HepG2 (cell line): ENCODE measurements around the gene ACP2. TPM values are rescaled to one million over a fixed set of nuclear protein-coding genes. Genes with fewer than 3 reads are reported as not detected.
A peak's percentile ranks its signal among the peaks of the same experiment; 100 is the strongest.

Source experiments
- ATF3 ChIP-seq: sonication (generic); formaldehyde crosslinking; IDR thresholded peaks from 2 replicates; pipeline ENCODE4 v1.4.0; 2020; ENCODE audit warnings: missing genetic modification reagents
- CHD2 ChIP-seq: IDR thresholded peaks from 2 replicates; pipeline ENCODE4 v1.6.1; 2011; ENCODE audit warnings: low read depth, low read length, improper control_type of control experiment
- DPF2 ChIP-seq: sonication (generic); formaldehyde crosslinking; IDR thresholded peaks from 2 replicates; pipeline ENCODE4 v1.4.0; 2020; ENCODE audit warnings: mild to moderate bottlenecking, low read depth, missing genetic modification reagents, borderline replicate concordance
- FOXK2 ChIP-seq: fragments of 450-650 bp; IDR thresholded peaks from 2 replicates; pipeline ENCODE4 v1.6.1; 2016
- FOXP1 ChIP-seq, 2 experiments: fragments of 450-650 bp in 1 of 2; IDR thresholded peaks; 2 replicates each; pipeline ENCODE4 v1.6.1; 2017 to 2018; ENCODE audit warnings: antibody characterized with exemption in 1 of 2
- GRHL1 ChIP-seq: sonication (generic); formaldehyde crosslinking; conservative IDR thresholded peaks from 2 replicates; pipeline ENCODE4 v1.8.0; 2022; ENCODE audit warnings: missing genetic modification reagents
- HMGXB4 ChIP-seq, 2 experiments: sonication (generic) in 1 of 2; formaldehyde crosslinking in 1 of 2; IDR thresholded peaks; 2 replicates each; pipeline versions ENCODE4 v1.4.0 to v1.6.1; 2018 to 2020; ENCODE audit warnings: missing genetic modification reagents in 2 of 2, borderline replicate concordance in 1 of 2, low read depth in 1 of 2, mild to moderate bottlenecking in 1 of 2, missing biosample characterization in 1 of 2
- KLF13 ChIP-seq: sonication (generic); formaldehyde crosslinking; IDR thresholded peaks from 2 replicates; pipeline ENCODE4 v1.4.0; 2020; ENCODE audit warnings: mild to moderate bottlenecking, missing genetic modification reagents
- MEIS2 ChIP-seq: sonication (generic); formaldehyde crosslinking; IDR thresholded peaks from 2 replicates; pipeline ENCODE4 v1.9.0; 2021; ENCODE audit warnings: mild to moderate bottlenecking, missing genetic modification reagents
- MLX ChIP-seq: IDR thresholded peaks from 2 replicates; pipeline ENCODE4 v1.6.1; 2016
- SIN3B ChIP-seq: fragments of 150-350 bp; IDR thresholded peaks from 2 replicates; pipeline ENCODE4 v1.6.1; 2014; ENCODE audit warnings: low read length
- SIX1 ChIP-seq: sonication (generic); formaldehyde crosslinking; IDR thresholded peaks from 2 replicates; pipeline ENCODE4 v1.4.0; 2020; ENCODE audit warnings: missing genetic modification reagents, borderline replicate concordance
- TEF ChIP-seq: sonication (generic); formaldehyde crosslinking; IDR thresholded peaks from 2 replicates; pipeline ENCODE4 v1.5.0; 2020; ENCODE audit warnings: missing genetic modification reagents
- TFE3 ChIP-seq: IDR thresholded peaks from 2 replicates; pipeline ENCODE4 v1.6.1; 2016
- XBP1 ChIP-seq: sonication (generic); formaldehyde crosslinking; IDR thresholded peaks from 2 replicates; pipeline ENCODE4 v1.5.0; 2020; ENCODE audit warnings: missing genetic modification reagents
- ZMYM3 ChIP-seq: sonication (generic); formaldehyde crosslinking; IDR thresholded peaks from 2 replicates; pipeline ENCODE4 v1.5.1; 2020; ENCODE audit warnings: mild to moderate bottlenecking, missing genetic modification reagents
- ZNF383 ChIP-seq: sonication (generic); formaldehyde crosslinking; IDR thresholded peaks from 2 replicates; pipeline ENCODE4 v1.4.0; 2020; ENCODE audit warnings: missing genetic modification reagents, mild to moderate bottlenecking, borderline replicate concordance
- ZNF44 ChIP-seq: sonication (generic); formaldehyde crosslinking; IDR thresholded peaks from 2 replicates; pipeline ENCODE4 v1.5.1; 2020; ENCODE audit warnings: mild to moderate bottlenecking, missing genetic modification reagents
- ZNF468 ChIP-seq: sonication (generic); formaldehyde crosslinking; IDR thresholded peaks from 2 replicates; pipeline ENCODE4 v1.8.0; 2022; ENCODE audit warnings: mild to moderate bottlenecking, moderate library complexity, missing genetic modification reagents
- ZNF513 ChIP-seq: sonication (generic); formaldehyde crosslinking; conservative IDR thresholded peaks from 2 replicates; pipeline ENCODE4 v1.5.0; 2020; ENCODE audit warnings: missing genetic modification reagents
- ZNF644 ChIP-seq: IDR thresholded peaks from 2 replicates; pipeline ENCODE4 v1.6.1; 2016; ENCODE audit warnings: low read depth
- ZSCAN21 ChIP-seq: sonication (generic); formaldehyde crosslinking; IDR thresholded peaks from 2 replicates; pipeline ENCODE4 v1.8.0; 2022; ENCODE audit warnings: mild to moderate bottlenecking, missing genetic modification reagents, moderate library complexity, borderline replicate concordance
- polyA plus RNA-seq, 8 experiments: library from polyadenylated mRNA; depleted of rRNA in 3 of 8; stranded (reverse) in 7 of 8; unstranded in 1 of 8; fragments of >200 nt; fragmentation: Illumina TruSeq in 4 of 8; extraction: Trizol in 4 of 8; gene quantifications; 2 replicates each; pipeline versions ENCODE4 v1.2.1 to v1.2.3, GENCODE V29; 2011 to 2016; ENCODE audit warnings: low read depth in 4 of 8, missing spikeins in 1 of 8, mixed read lengths in 1 of 8; ENCODE audit not compliant: insufficient read depth in 1 of 8
- total RNA-seq, 5 experiments: library from RNA; depleted of rRNA; stranded (reverse); fragments of >200 nt; fragmentation: Illumina TruSeq; extraction: Trizol; gene quantifications; 2 replicates each; pipeline ENCODE4 v1.2.3, GENCODE V29; 2016; ENCODE audit warnings: low read depth in 1 of 5

Gene ACP2
- total and polyA plus RNA-seq, 2 of the 13 experiments (the other 11 are each of a cell fraction or from before 2014, with no cell fraction given), result 17.7 to 20.2 TPM

GRCh38 chr11:47253660-47254059 lies 5.0 kb upstream of the ACP2 start (continued):
- TF ChIP-seq FOXP1 (IDR thresholded peaks at IDR 0.05) (no peak), FOXP1 (CRISPR knock-in tag; IDR thresholded peaks at IDR 0.05) (no peak), ZNF44 (no peak), KLF13 (CRISPR knock-in tag) (no peak), ZMYM3 (CRISPR knock-in tag) (no peak; the same call in 1 of the 2 replicates), MEIS2 (CRISPR knock-in tag) (peak; percentile 32; the same call in 1 of the 2 replicates), ZNF468 (CRISPR knock-in tag) (no peak), MLX (CRISPR knock-in tag) (peak; percentile 65; the same call in 1 of the 2 replicates), SIN3B (no peak), SIX1 (CRISPR knock-in tag) (no peak), ATF3 (CRISPR knock-in tag) (no peak), ZNF513 (CRISPR knock-in tag) (no peak), FOXK2 (no peak), CHD2 (no peak), ZNF644 (0 out of 2 replicates have a peak, but pooled peaks have one; percentile 46), ZNF383 (CRISPR knock-in tag) (no peak), XBP1 (no peak), HMGXB4 (CRISPR knock-in tag; IDR thresholded peaks at IDR 0.05; ENCODE audit: borderline replicate concordance in 1 of 2, low read depth in 1 of 2) (0 out of 4 replicates have a peak, but pooled peaks of 1 of the 2 experiments have one; percentile 39), GRHL1 (CRISPR knock-in tag) (no peak), TFE3 (peak; percentile 21; the same call in 1 of the 2 replicates), ZSCAN21 (no peak), TEF (CRISPR knock-in tag) (no peak), DPF2 (CRISPR knock-in tag) (0 out of 2 replicates have a peak, but pooled peaks have one; percentile 55)
